ENCODE data around the gene KMT2C. TPM values are rescaled to one million over a fixed set of nuclear protein-coding genes. Genes with fewer than 3 reads are reported as not detected.
"Not testable (repeated sequence)": the region's sequence is repeated elsewhere in the genome, so short reads cannot be mapped to it uniquely, and the experiment has no call there.

The KMT2C gene
- total RNA-seq, 3 donors from 2014 or later = 79.6 to 121 (median 102) TPM

GRCh38 chr7:152362128-152362926 is 73.5 kb downstream of the KMT2C start:
- TF ChIP-seq CTCF (IDR thresholded peaks at IDR 0.05) = no peak
- Histone ChIP-seq H3K4me3 (no peak overlapping the region), H3K4me1 (ENCODE audit: low read depth) (no peaks in the 10 kb centered on the region), H3K36me3 (ENCODE audit: low read depth) (no peaks in the 10 kb centered on the region), H3K9me3 (no peaks in the 10 kb centered on the region)
- intact Hi-C loops (cut with DNase I, micrococcal nuclease) = no loop called here
- ATAC-seq (no peak), DNase-seq (no peak)

GRCh38 chr7:152355474-152356057 is 80.2 kb downstream of the KMT2C start:
- ATAC-seq = no peak
- no peak overlapping the region for H3K4me3 ChIP-seq
- DNase-seq = no peak
- no peak for TF ChIP-seq CTCF (IDR thresholded peaks at IDR 0.05)
- no peaks in the 10 kb centered on the region for H3K4me1 ChIP-seq (ENCODE audit: low read depth)
- H3K9me3 ChIP-seq = no peaks in the 10 kb centered on the region
- intact Hi-C loops (cut with DNase I, micrococcal nuclease) = no loop called here
- no peaks in the 10 kb centered on the region for H3K36me3 ChIP-seq (ENCODE audit: low read depth)

GRCh38 chr7:152354061-152354460 is 81.7 kb downstream of the KMT2C start:
- intact Hi-C loops (cut with DNase I, micrococcal nuclease) = no loop called here
- Histone ChIP-seq H3K4me3 (no peak overlapping the region), H3K4me1 (ENCODE audit: low read depth) (no peaks in the 10 kb centered on the region), H3K9me3 (no peaks in the 10 kb centered on the region), H3K36me3 (ENCODE audit: low read depth) (no peaks in the 10 kb centered on the region)
- TF ChIP-seq CTCF (IDR thresholded peaks at IDR 0.05) = no peak
- DNase-seq (no peak), ATAC-seq (no peak)

- H3K36me3 ChIP-seq (ENCODE audit: low read depth); H3K4me3 ChIP-seq; intact Hi-C loops (cut with DNase I, micrococcal nuclease); H3K9me3 ChIP-seq; H3K4me1 ChIP-seq (ENCODE audit: low read depth); DNase-seq; ATAC-seq: not testable (repeated sequence)
Measured at GRCh38 chr7:152353281-152353680, 82.5 kb downstream of the KMT2C start.

GRCh38 chr7:152351747-152352146 is 84.1 kb downstream of the KMT2C start:
- ATAC-seq; intact Hi-C loops (cut with DNase I, micrococcal nuclease); H3K4me3 ChIP-seq; H3K4me1 ChIP-seq (ENCODE audit: low read depth); DNase-seq; H3K36me3 ChIP-seq (ENCODE audit: low read depth); H3K9me3 ChIP-seq: not testable (repeated sequence)

- no peak for TF ChIP-seq CTCF (IDR thresholded peaks at IDR 0.05)
- H3K9me3 ChIP-seq = no peaks in the 10 kb centered on the region
- H3K36me3 ChIP-seq (ENCODE audit: low read depth) = no peaks in the 10 kb centered on the region
- no peak for ATAC-seq
- no peaks in the 10 kb centered on the region for H3K4me1 ChIP-seq (ENCODE audit: low read depth)
- intact Hi-C loops (cut with DNase I, micrococcal nuclease) = no loop called here
- no peak overlapping the region for H3K4me3 ChIP-seq
- no peak for DNase-seq
Measured at GRCh38 chr7:152351168-152351567, 84.6 kb downstream of the KMT2C start.

Data from mucosa of descending colon (tissue), 3 donors.